ENCODE data around the gene NLK. TPM values are rescaled to one million over a fixed set of nuclear protein-coding genes. Genes with fewer than 3 reads are reported as not detected.
A peak's percentile ranks its signal among the peaks of the same experiment; 100 is the strongest.

NLK gene
- total RNA-seq, 1 experiment from 2014 or later = 31.8 TPM

- Mint-ChIP-seq H3K36me3 (ENCODE audit: insufficient read depth in 1 of 3, low read depth in 3 of 3) (peaks cover 0 to 7% (median 0%) of the 10 kb centered on the region in 3 experiments; a peak in 5 of 7 replicates), H3K4me1 (peaks cover 45 to 50% of the 10 kb centered on the region in 2 experiments), H3K9me3 (peaks cover 0 to 4% of the 10 kb centered on the region in 2 experiments; a peak in 2 of 5 replicates), H3K27ac (peak overlapping the region in 1 of 3 experiments; percentile 71; a peak in 3 of 7 replicates), H3K27me3 (ENCODE audit: low read depth) (no peaks in the 10 kb centered on the region), H3K4me3 (no peak overlapping the region)
- Histone ChIP-seq H4K5ac (ENCODE audit: insufficient read length, low read depth, low read length) (no peak overlapping the region), H2AFZ (ENCODE audit: low read length) (no peak overlapping the region), H3K4ac (ENCODE audit: low read depth, low read length) (no peak overlapping the region), H3K23ac (ENCODE audit: insufficient read length, low read depth, low read length) (no peak overlapping the region), H4K91ac (ENCODE audit: insufficient read length, low read depth, low read length) (no peak overlapping the region), H3K9ac (ENCODE audit: extremely low read depth, insufficient read length, low read length) (no peak overlapping the region), H3K4me1 (ENCODE audit: insufficient read depth, low read length) (peaks cover 10% of the 10 kb centered on the region), H3K79me1 (ENCODE audit: insufficient read depth, low read depth, low read length, poor library complexity, severe bottlenecking) (no peaks in the 10 kb centered on the region), H2BK5ac (ENCODE audit: insufficient read length, low read length) (no peak overlapping the region), H3K56ac (ENCODE audit: insufficient read length, low read depth, low read length) (no peak overlapping the region), H2AK5ac (ENCODE audit: insufficient read length, low read length) (no peak overlapping the region), H3K23me2 (ENCODE audit: insufficient read length, low read depth, low read length, poor library complexity, severe bottlenecking) (no peaks in the 10 kb centered on the region), H2BK20ac (ENCODE audit: low read depth, low read length, poor library complexity, severe bottlenecking) (no peak overlapping the region), H4K8ac (replicated peaks; ENCODE audit: insufficient read length, low read depth, low read length) (no peak overlapping the region), H4K20me1 (ENCODE audit: control insufficient read depth, insufficient read depth, insufficient read length) (no peaks in the 10 kb centered on the region), H2BK120ac (ENCODE audit: low read depth, low read length, poor library complexity, severe bottlenecking) (no peak overlapping the region), H3K79me2 (ENCODE audit: insufficient read depth, low read length) (no peaks in the 10 kb centered on the region; the same call in 1 of the 2 replicates), H3K18ac (ENCODE audit: insufficient read length, low read depth, low read length) (no peak overlapping the region), H3K27me3 (ENCODE audit: insufficient read depth, low read length) (no peaks in the 10 kb centered on the region), H3T11ph (ENCODE audit: low read length) (no peak overlapping the region), H3K9me3 (ENCODE audit: control insufficient read depth, low read depth, low read length) (no peaks in the 10 kb centered on the region), H2BK15ac (ENCODE audit: low read depth, low read length) (no peak overlapping the region), H3K27ac (ENCODE audit: insufficient read length, low read depth, low read length) (no peak overlapping the region), H3K14ac (ENCODE audit: insufficient read depth, low read length) (no peak overlapping the region), H2BK12ac (ENCODE audit: insufficient read length, low read depth, low read length) (no peak overlapping the region), H3K4me2 (ENCODE audit: insufficient read depth, insufficient read length, low read length) (no peak overlapping the region)
- no CpG with 5 or more reads among the region's 2 CpGs for WGBS (ENCODE audit: extremely low coverage, insufficient read length, low lambda C conversion rate)
- no peak for TF ChIP-seq CTCF (conservative IDR thresholded peaks at IDR 0.05)
- DNase-seq = no peak
These were observed 70.1 kb downstream of the NLK start for GRCh38 chr17:28112606-28113005.

Data from H9 (cell line).